SHP77 (cell line): ENCODE results near the gene LAMC2.
"Not testable (repeated sequence)": the region's sequence is repeated elsewhere in the genome, so short reads cannot be mapped to it uniquely, and the experiment has no call there.

ENCODE experiments used
- DNase-seq, 2 experiments: peaks; one replicate each; lab custom pipeline; 2025; lab: John Stamatoyannopoulos, UW

The LAMC2 gene

DNA sequence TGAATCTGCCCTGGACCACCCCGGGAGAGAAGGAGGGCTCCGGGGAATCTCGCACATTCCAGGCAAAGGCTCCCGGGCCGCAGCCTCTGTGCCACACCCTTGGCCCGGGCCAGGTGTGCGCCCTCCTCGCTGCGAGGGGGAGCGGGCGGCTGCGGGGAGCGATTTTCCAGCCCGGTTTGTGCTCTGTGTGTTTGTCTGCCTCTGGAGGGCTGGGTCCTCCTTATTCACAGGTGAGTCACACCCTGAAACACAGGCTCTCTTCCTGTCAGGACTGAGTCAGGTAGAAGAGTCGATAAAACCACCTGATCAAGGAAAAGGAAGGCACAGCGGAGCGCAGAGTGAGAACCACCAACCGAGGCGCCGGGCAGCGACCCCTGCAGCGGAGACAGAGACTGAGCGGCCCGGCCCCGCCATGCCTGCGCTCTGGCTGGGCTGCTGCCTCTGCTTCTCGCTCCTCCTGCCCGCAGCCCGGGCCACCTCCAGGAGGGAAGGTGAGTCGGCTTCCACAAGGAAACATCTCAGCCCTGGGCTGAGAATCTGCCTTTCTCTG lies at the start of gene LAMC2:
Gene LAMC2 (plus strand): TSS at position 324 of the 550 bp plus-strand sequence. CDS start 89 bp downstream, at position 413.
- DNase-seq = peak in 1 of 2 experiments; percentile 13

DNA sequence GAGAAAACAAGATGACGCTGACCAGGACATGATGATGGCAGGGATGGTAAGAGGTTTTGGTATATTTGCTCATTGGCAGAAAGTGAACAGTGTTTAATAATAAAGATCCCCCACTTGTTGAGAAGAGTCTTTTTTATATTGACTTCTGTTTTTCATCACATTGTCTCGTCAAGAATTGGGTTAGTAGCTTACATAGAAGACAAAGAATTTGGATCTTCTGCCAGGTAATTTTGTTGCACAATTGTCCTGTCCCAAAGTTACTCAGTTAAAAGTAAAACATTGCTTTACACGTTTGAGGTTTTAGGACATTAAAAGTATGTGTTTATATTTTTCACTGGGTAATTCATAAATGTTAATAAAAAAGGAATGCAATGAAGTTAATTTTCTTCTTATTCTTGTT lies 48.3 kb upstream of the LAMC2 start:
- DNase-seq = no peak

- no peak for DNase-seq
Measured at GRCh38 chr1:183138301-183138700, 47.8 kb upstream of the LAMC2 start.

- peak; percentile 47 to 63 for DNase-seq
Measured at GRCh38 chr1:183139281-183139942, 46.7 kb upstream of the LAMC2 start.

- DNase-seq = no peak
Measured at GRCh38 chr1:183140633-183141032, 45.4 kb upstream of the LAMC2 start.

GRCh38 chr1:183142171-183142570 lies 43.9 kb upstream of the LAMC2 start:
- no peak for DNase-seq

GRCh38 chr1:183143576-183144315 lies 42.3 kb upstream of the LAMC2 start:
- DNase-seq = no peak

- no peak for DNase-seq
Measured at GRCh38 chr1:183144752-183145151, 41.3 kb upstream of the LAMC2 start.

- DNase-seq = no peak
Measured at GRCh38 chr1:183147735-183148134, 38.3 kb upstream of the LAMC2 start.

DNA sequence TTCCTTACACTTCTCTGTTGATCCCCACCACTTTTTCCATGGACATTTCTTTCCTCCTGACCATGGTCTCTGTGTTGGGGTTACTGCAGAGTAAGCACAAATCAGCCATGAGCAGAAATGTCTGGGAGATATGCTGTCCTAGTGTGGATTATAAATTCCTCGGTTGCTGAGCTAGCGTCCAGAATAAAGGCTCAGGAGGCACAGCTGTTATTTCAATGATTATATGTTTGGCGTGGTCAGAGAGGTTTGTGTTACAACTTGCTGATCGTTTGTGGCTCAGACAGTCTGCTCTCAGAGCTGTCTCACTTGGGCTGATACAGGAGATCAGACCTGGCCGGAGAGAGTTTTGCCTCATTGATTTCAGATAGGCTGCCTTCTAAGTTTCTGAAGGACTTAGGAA lies 37.5 kb upstream of the LAMC2 start:
- DNase-seq = no peak

DNA sequence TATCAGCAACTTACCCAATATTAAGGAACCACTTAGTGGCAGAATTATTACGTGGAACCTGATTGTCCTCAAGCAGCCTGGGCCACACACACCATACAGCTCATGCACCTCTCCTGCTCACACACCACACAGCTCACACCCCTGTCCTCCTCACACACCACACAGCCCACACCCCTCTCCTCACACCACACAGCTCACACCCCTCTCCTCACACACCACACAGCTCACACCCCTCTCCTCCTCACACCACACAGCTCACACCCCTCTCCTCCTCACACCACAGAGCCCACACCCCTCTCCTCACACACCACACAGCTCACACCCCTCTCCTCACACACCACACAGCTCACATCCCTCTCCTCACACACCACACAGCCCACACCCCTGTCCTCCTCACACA lies 36.8 kb upstream of the LAMC2 start:
- DNase-seq = no peak

GRCh38 chr1:183150032-183150431 lies 36.0 kb upstream of the LAMC2 start:
- DNase-seq = not testable (repeated sequence)

GRCh38 chr1:183150445-183150844 lies 35.6 kb upstream of the LAMC2 start:
- no peak for DNase-seq

DNA sequence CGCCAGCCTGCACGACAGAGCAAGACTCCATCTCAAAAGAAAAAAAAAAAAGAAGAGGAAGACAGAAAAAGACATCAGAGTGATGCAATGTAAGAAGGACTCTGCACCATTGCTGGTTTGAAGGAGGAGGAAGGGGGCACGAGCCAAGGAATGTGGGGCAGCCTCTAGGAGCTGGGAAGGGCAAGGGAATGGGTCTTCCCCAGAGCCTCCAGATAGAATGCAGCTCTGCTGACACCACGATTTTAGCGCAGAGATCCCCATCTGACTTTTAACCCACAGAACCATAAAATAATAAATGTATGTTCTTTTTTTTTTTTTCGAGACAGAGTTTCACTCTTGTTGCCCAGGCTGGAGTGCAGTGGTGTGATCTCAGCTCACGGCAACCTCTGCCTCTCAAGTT lies 33.9 kb upstream of the LAMC2 start:
- no peak for DNase-seq

DNA sequence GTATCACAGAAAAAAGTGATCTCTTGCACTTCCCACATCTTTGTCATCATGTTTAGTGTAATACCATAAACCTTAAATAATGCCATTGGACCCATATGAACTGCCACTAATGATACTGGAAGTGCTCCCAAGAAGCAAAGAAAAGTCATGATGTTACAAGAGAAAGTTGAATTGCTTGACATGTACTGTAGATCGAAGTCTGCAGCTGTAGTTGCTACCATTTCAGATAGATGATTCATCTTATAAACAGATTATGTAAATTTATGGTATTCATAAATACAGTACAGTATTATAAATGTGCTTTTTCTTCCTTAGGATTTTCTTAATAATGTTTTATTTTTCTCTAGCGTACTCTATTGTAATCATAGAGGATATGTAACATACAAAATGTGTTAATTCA lies 30.1 kb upstream of the LAMC2 start:
- DNase-seq = no peak

DNA sequence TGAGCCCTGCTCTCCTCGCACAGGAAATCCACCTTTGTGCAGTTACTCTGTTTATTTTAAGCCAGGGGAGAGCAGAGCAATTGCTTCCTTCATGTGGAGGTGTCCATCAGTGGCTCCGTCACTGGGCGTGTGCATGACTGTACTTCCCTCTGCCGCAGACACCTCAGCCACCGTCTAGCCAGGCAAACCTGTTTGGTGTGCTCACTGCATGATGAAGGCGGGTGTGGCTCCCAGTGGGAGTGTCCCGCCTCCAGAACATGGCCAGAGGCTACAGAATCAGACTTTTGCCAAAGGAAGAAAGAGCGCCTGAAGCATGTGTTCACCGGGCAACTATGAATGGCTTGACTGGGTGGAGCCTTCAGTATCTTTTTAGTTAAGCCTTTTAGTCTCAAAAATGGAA lies 26.1 kb upstream of the LAMC2 start:
- no peak for DNase-seq

DNA sequence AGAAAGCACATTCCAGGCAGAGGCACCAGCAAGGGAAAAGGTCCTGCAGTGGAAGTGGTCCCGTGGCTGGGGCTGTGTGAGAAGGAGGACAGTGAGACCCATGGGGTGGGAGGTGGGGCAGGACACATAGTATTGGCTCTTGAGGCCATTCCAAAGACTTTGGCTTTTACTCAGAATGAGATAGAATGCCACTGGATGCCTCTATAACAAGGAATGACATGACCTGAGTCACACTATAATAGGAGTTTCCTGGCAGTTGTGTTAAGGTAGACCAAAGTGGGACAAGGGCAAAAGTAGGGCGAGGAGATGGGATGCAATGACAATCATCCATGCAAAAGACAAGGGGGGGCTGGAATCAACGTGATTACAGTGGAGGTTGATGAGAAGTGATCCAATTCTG lies 24.7 kb upstream of the LAMC2 start:
- no peak for DNase-seq

- no peak for DNase-seq
Measured at GRCh38 chr1:183163316-183163715, 22.7 kb upstream of the LAMC2 start.

- DNase-seq = no peak
Measured at GRCh38 chr1:183164340-183164739, 21.7 kb upstream of the LAMC2 start.

DNA sequence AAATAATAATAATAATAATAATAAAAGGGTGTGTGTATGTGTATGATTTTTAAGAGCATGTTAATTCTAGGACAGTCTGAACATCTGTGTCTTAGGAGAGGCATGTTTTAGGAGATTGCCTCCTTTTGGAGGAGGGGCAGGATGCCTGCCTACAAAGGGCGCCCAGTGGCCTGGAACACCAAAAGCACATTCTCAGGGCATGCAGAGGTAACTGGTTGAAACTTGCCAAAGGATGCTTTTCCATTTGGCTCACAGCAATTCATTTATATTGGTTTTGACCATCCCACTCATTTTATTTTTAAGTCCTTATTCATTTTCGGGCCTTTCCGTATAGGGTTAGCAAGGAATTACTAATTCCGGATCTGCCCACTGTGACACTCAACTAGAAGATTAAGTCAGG lies 21.1 kb upstream of the LAMC2 start:
- DNase-seq = no peak

DNA sequence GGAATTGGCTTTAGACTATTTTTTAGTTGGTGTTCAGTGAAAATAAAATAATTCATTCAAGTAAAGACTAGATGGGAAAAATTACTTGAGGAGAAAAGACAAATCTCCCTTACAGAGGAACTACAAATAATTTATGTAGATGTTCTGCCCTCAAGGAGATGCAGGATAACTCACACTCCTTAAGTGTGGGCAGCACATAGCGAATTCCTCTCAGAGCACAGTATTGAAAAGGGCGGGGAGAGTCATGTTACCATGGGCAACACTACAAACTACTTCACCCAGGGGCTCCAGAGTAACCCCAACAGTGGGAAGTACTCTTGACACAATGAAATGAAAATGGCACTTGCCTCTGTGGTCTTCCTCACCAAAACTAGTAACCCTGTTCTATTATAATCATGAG lies 20.6 kb upstream of the LAMC2 start:
- DNase-seq = no peak

DNA sequence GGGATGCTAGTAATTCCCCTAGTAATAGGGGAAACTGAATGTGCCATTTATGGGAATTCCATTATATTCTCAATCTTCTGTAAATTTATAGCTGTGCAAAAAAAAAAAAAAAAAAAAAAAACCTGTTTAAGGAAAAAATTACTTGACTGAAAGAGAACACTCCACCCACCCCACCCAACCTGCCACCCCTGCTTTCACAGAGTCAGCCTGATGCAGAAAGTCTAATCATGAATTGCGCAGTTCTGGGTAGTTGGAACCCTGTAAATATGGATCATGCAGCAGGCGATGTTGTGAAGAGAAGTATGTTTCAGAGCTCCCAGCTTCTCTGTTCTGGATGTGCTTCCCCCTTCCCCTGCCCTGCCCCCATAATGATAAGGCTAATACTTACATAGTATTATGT lies 19.6 kb upstream of the LAMC2 start:
- DNase-seq = no peak

DNA sequence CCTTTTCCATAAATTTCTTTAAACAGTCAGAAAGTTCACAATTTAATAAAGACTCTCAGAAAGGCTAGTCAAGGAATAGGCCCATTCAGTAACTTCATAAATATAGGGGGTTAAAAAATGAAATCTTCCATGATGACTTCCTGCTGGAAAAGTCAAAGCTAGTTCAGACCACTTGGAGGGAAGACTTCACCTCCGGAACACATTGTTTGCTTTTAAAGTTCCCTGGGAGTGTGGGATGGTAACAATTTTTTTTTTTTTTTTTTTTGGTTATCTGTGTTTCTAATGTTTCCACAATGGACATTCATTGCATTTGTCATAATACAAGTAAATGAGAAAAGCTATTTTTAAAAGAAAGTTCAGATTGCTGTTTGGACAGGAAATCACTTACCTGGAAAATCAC lies 18.4 kb upstream of the LAMC2 start:
- DNase-seq = no peak
